Measurements from ENCODE around the gene IDI1.

IDI1 gene

DNA sequence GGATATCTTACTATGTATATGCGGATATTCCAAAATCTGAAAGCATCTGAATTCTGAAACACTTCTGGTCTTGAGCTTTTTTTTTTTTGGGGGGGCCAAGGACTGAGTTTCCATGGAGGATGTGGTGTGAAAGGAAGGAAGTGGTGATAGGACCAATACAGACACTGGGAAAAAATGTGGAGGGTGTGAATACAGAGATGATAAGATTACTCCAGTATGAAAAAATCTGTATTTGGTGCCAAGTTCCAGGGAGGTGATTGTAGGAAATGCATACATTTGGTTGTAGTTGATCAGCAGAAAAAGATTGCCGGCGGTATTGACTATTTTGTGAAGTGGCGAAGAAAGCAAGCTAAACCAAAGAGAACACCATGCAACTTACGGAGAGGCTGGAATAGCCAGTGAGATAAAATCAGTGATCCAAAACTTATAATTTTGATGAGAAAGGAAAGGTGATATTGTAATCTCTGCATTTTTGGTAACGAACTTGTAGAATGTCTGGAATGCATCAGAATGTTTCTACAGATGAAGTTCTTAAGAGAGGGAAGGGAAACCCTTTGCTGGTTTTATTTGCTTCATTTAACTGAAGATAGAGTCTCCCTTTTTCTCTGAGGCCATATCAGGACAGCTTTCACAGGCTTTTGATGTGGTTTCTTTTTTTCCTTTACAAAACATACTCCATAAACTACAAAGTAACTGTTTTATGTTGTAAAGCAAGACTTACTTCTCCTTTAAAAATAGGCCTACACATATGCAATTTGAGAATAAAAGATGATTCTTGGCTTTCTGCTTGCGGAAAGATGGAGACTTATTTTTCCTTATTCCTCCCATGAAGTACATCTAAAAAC, 13.2 kb upstream of the IDI1 start:
- H3K9me3 ChIP-seq (ENCODE audit: control insufficient read depth, low read length), result no peaks in the 10 kb centered on the region
- no peak for DNase-seq (ENCODE audit: low read depth)

GRCh38 chr10:1059902-1060301, 11.0 kb upstream of the IDI1 start:
- H3K9me3 ChIP-seq (ENCODE audit: control insufficient read depth, low read length), result no peaks in the 10 kb centered on the region
- no peak overlapping the region for H3K4me3 ChIP-seq (ENCODE audit: low read length)
- H3K4me1 ChIP-seq (ENCODE audit: control insufficient read depth, insufficient read depth, low read length), result peaks cover 17% of the 10 kb centered on the region
- H3K27me3 ChIP-seq (replicated peaks; ENCODE audit: control insufficient read depth, insufficient read depth, low read length), result no peaks in the 10 kb centered on the region
- DNase-seq (ENCODE audit: low read depth), result no peak
- no peak overlapping the region for H3K9ac ChIP-seq (ENCODE audit: low read length)
- H3K36me3 ChIP-seq (ENCODE audit: control insufficient read depth, insufficient read depth, low read length, severe bottlenecking), result peaks cover 18% of the 10 kb centered on the region

More for the DNA sequence above, 13.2 kb upstream of the IDI1 start:
- H3K4me3 ChIP-seq (ENCODE audit: low read length), result no peak overlapping the region
- no peak overlapping the region for H3K9ac ChIP-seq (ENCODE audit: low read length)
- peaks cover 18% of the 10 kb centered on the region for H3K36me3 ChIP-seq (ENCODE audit: control insufficient read depth, insufficient read depth, low read length, severe bottlenecking)
- no peaks in the 10 kb centered on the region for H3K27me3 ChIP-seq (replicated peaks; ENCODE audit: control insufficient read depth, insufficient read depth, low read length)
- peaks cover 10% of the 10 kb centered on the region for H3K4me1 ChIP-seq (ENCODE audit: control insufficient read depth, insufficient read depth, low read length)

DNA sequence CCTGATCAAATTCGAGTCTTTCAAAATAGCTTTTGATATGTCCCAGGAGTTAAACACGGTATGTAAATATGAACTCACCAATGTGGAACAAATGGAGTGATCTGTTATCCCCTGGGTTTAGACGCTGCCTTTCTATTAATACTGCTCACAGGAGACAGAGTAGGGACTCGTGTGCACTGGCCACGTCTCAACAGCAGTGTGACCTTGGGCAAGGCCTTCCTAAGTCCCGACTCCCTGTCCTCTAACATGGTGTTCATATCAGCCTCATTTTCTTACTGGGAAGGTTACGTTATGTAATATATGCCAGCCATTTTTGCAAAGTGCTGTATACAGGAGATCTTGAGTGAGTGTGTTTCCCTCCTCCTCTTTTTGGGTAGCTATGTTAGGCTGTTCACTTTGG, 9.1 kb upstream of the IDI1 start:
- no peak overlapping the region for H3K9ac ChIP-seq (ENCODE audit: low read length)
- peak overlapping the region; percentile 99 for H3K4me3 ChIP-seq (ENCODE audit: low read length)
- DNase-seq (ENCODE audit: low read depth), result no peak
- H3K36me3 ChIP-seq (ENCODE audit: control insufficient read depth, insufficient read depth, low read length, severe bottlenecking), result peaks cover 11% of the 10 kb centered on the region
- peaks cover 26% of the 10 kb centered on the region for H3K4me1 ChIP-seq (ENCODE audit: control insufficient read depth, insufficient read depth, low read length)
- H3K27me3 ChIP-seq (replicated peaks; ENCODE audit: control insufficient read depth, insufficient read depth, low read length), result no peaks in the 10 kb centered on the region
- no peaks in the 10 kb centered on the region for H3K9me3 ChIP-seq (ENCODE audit: control insufficient read depth, low read length)

DNA sequence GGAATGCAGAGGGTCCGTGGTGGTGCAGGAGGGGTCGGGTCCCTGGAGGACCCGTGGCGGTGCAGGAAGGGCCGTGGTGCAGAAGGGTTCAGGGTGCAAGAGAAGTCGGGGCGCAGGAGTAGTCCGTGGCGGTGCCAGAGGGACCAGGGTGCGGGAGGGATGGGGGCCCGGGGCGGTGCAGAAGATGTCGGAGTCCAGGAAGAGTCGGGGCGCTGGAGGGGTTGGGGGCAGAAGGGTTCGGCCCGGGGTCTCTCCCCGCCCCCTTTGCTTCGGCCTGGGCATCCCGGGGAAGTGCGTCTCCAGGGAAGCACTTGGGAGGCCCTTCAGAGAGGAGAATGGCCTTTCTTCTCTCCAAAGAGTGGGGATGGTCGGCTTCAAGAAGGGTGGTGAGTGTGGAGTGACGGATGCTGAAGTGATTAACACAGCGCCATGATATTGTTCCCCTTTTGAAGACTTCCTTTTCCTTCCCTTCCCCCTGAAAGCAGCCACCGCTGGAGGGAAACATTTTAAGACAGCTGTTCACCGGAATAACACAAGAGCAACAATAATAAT, 8.3 kb upstream of the IDI1 start:
- peak overlapping the region; percentile 99 for H3K9ac ChIP-seq (ENCODE audit: low read length)
- peaks cover 26% of the 10 kb centered on the region for H3K4me1 ChIP-seq (ENCODE audit: control insufficient read depth, insufficient read depth, low read length)
- H3K36me3 ChIP-seq (ENCODE audit: control insufficient read depth, insufficient read depth, low read length, severe bottlenecking), result peaks cover 17% of the 10 kb centered on the region
- H3K4me3 ChIP-seq (ENCODE audit: low read length), result peak overlapping the region; percentile 99
- H3K27me3 ChIP-seq (replicated peaks; ENCODE audit: control insufficient read depth, insufficient read depth, low read length), result no peaks in the 10 kb centered on the region
- peak; percentile 35 for DNase-seq (ENCODE audit: low read depth)
- H3K9me3 ChIP-seq (ENCODE audit: control insufficient read depth, low read length), result no peaks in the 10 kb centered on the region

DNA sequence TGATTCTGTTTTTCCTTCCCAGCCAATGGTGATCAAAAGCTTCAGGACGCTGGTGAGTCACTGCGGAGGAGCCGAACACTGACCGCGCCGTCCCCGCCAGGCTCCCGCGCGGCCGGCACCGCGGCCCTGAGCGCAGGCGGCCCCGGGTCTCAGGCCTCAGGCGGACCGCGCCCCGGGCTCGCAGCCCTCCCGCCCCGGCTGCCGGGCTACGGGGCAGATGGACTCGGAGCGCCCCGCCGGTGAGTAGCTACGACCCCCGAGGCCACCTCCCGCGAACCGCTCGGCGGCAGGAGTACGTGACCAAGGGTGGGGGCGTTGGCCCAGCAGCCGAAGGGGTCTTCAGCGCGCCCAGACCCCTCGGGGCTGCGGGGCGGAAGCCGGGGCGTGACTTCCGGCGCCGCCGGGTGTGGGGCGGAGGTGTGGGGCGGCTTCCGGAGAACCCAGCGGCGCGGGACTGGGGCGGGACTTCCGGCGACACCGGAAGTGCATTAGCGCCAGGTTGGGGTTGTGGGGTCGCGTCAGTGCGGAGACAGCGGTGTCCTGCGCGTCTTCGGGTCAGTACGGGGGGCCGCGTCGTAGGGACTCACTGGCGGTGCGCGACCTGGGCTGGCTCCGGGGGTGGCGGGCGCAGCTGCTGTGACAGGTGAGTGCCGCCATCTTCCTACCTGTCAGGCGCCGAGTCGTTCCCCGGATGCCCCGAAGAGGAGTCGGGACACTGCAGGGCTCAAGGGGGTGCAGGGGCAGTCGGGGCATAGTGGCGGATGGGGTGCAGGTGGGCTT, 7.6 kb upstream of the IDI1 start, which contains the start of gene WDR37:
Gene WDR37, plus strand, starts transcription at position 60 of the 780 bp plus-strand sequence. CDS start 15,771 bp downstream, outside the sequence.
- Histone ChIP-seq H3K9me3 (ENCODE audit: control insufficient read depth, low read length) (no peaks in the 10 kb centered on the region), H3K36me3 (ENCODE audit: control insufficient read depth, insufficient read depth, low read length, severe bottlenecking) (peaks cover 20% of the 10 kb centered on the region), H3K4me3 (ENCODE audit: low read length) (peak within 1 kb of the TSS; percentile 99), H3K9ac (ENCODE audit: low read length) (peak within 1 kb of the TSS; percentile 99), H3K4me1 (ENCODE audit: control insufficient read depth, insufficient read depth, low read length) (peaks cover 27% of the 10 kb centered on the region), H3K27me3 (replicated peaks; ENCODE audit: control insufficient read depth, insufficient read depth, low read length) (no peaks in the 10 kb centered on the region)
- peak; percentile 93 for DNase-seq (ENCODE audit: low read depth)

DNA sequence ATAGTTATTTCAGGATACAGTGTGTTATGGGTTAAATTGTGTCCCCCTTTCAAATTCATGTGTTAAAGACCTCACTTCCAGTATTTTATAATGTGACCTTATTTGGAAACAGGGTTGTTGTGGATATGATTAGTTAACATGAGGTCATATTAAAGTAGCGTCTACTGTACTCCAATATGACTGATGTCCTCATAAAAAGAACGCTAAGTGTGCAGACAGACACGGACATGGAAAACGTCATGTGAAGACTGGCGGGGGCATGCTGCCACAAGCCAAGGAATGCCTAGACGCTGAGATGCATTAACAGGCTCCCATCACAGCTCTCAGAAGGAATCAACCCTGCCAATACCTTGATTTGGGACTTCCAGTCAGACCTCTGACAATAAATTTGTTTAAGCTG, 5.8 kb upstream of the IDI1 start:
- DNase-seq (ENCODE audit: low read depth), result no peak
- H3K9me3 ChIP-seq (ENCODE audit: control insufficient read depth, low read length), result no peaks in the 10 kb centered on the region
- H3K27me3 ChIP-seq (replicated peaks; ENCODE audit: control insufficient read depth, insufficient read depth, low read length), result no peaks in the 10 kb centered on the region
- peaks cover 26% of the 10 kb centered on the region for H3K36me3 ChIP-seq (ENCODE audit: control insufficient read depth, insufficient read depth, low read length, severe bottlenecking)
- peak overlapping the region; percentile 99 for H3K4me3 ChIP-seq (ENCODE audit: low read length)
- peaks cover 42% of the 10 kb centered on the region for H3K4me1 ChIP-seq (ENCODE audit: control insufficient read depth, insufficient read depth, low read length)
- peak overlapping the region; percentile 99 for H3K9ac ChIP-seq (ENCODE audit: low read length)

- no peak for DNase-seq (ENCODE audit: low read depth)
Measured at GRCh38 chr10:1050554-1050953, 1.6 kb upstream of the IDI1 start.

GRCh38 chr10:1050145-1050544, 1.2 kb upstream of the IDI1 start:
- peak overlapping the region; percentile 99 for H3K4me3 ChIP-seq (ENCODE audit: low read length)
- H3K36me3 ChIP-seq (ENCODE audit: control insufficient read depth, insufficient read depth, low read length, severe bottlenecking), result peaks cover 22% of the 10 kb centered on the region
- peak; percentile 55 for DNase-seq (ENCODE audit: low read depth)

More at GRCh38 chr10:1050554-1050953, 1.6 kb upstream of the IDI1 start:
- Histone ChIP-seq H3K4me1 (ENCODE audit: control insufficient read depth, insufficient read depth, low read length) (peaks cover 36% of the 10 kb centered on the region), H3K9me3 (ENCODE audit: control insufficient read depth, low read length) (no peaks in the 10 kb centered on the region), H3K9ac (ENCODE audit: low read length) (peak overlapping the region; percentile 93), H3K4me3 (ENCODE audit: low read length) (peak overlapping the region; percentile 99), H3K36me3 (ENCODE audit: control insufficient read depth, insufficient read depth, low read length, severe bottlenecking) (peaks cover 22% of the 10 kb centered on the region), H3K27me3 (replicated peaks; ENCODE audit: control insufficient read depth, insufficient read depth, low read length) (no peaks in the 10 kb centered on the region)

GRCh38 chr10:1049425-1049958, 573 bp upstream of the IDI1 start:
- Histone ChIP-seq H3K9ac (ENCODE audit: low read length) (peak overlapping the region; percentile 93), H3K36me3 (ENCODE audit: control insufficient read depth, insufficient read depth, low read length, severe bottlenecking) (peaks cover 22% of the 10 kb centered on the region), H3K27me3 (replicated peaks; ENCODE audit: control insufficient read depth, insufficient read depth, low read length) (no peaks in the 10 kb centered on the region), H3K4me1 (ENCODE audit: control insufficient read depth, insufficient read depth, low read length) (peaks cover 36% of the 10 kb centered on the region), H3K4me3 (ENCODE audit: low read length) (peak overlapping the region; percentile 99), H3K9me3 (ENCODE audit: control insufficient read depth, low read length) (no peaks in the 10 kb centered on the region)
- no peak for DNase-seq (ENCODE audit: low read depth)

More at GRCh38 chr10:1050145-1050544, 1.2 kb upstream of the IDI1 start:
- Histone ChIP-seq H3K9ac (ENCODE audit: low read length) (peak overlapping the region; percentile 93), H3K9me3 (ENCODE audit: control insufficient read depth, low read length) (no peaks in the 10 kb centered on the region), H3K27me3 (replicated peaks; ENCODE audit: control insufficient read depth, insufficient read depth, low read length) (no peaks in the 10 kb centered on the region), H3K4me1 (ENCODE audit: control insufficient read depth, insufficient read depth, low read length) (peaks cover 36% of the 10 kb centered on the region)

DNA sequence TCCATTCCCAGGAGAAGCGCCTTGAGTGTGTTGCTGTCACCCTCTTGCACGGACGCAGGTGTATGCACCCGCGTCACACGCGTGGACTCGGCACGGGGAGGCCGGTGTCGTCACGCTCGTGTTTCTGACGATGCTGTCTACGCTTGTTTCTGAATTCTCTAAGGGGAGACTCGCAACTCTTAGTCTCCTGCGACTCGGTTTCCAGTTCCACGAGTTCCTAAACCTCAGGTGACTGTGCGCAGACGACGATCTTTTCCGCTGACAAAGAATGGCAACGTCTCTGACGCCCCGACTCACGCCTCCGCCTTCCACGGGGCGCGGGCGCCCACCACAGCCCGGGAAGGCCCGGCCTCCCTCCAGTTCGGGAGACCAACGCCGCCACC, 579 bp downstream of the IDI1 start:
- Histone ChIP-seq H3K4me1 (ENCODE audit: control insufficient read depth, insufficient read depth, low read length) (peaks cover 43% of the 10 kb centered on the region), H3K9me3 (ENCODE audit: control insufficient read depth, low read length) (no peaks in the 10 kb centered on the region), H3K36me3 (ENCODE audit: control insufficient read depth, insufficient read depth, low read length, severe bottlenecking) (peaks cover 27% of the 10 kb centered on the region), H3K9ac (ENCODE audit: low read length) (peak overlapping the region; percentile 93), H3K4me3 (ENCODE audit: low read length) (peak overlapping the region; percentile 99), H3K27me3 (replicated peaks; ENCODE audit: control insufficient read depth, insufficient read depth, low read length) (no peaks in the 10 kb centered on the region)
- DNase-seq (ENCODE audit: low read depth), result peak; percentile 75

DNA sequence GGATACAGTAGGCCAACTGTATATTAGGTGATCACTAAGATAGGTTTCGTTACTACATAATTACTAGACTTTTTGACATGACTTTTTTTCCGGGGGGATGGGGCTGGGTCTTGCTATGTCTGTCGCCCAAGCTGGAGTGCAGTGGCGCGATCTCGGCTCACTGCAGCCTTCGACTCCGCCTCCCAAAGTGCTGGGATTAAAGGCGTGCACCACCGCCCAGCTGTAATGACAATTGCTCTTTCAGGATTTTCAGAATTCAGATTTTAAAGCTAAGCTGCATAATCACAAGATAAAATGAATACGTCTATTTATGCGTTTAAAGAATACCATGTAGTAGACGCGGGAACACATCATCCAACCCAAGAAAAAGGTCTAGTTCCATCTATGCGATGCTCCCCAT, 982 bp downstream of the IDI1 start:
- no peaks in the 10 kb centered on the region for H3K9me3 ChIP-seq (ENCODE audit: control insufficient read depth, low read length)
- H3K4me3 ChIP-seq (ENCODE audit: low read length), result peak overlapping the region; percentile 99
- H3K4me1 ChIP-seq (ENCODE audit: control insufficient read depth, insufficient read depth, low read length), result peaks cover 47% of the 10 kb centered on the region
- H3K27me3 ChIP-seq (replicated peaks; ENCODE audit: control insufficient read depth, insufficient read depth, low read length), result no peaks in the 10 kb centered on the region
- H3K9ac ChIP-seq (ENCODE audit: low read length), result peak overlapping the region; percentile 93
- DNase-seq (ENCODE audit: low read depth), result peak; percentile 52
- peaks cover 28% of the 10 kb centered on the region for H3K36me3 ChIP-seq (ENCODE audit: control insufficient read depth, insufficient read depth, low read length, severe bottlenecking)

All from adipocyte (in vitro differentiated cells).